GM06990 (cell line): ENCODE data around the gene SLC35E4.
"Not testable (repeated sequence)": the region's sequence is repeated elsewhere in the genome, so short reads cannot be mapped to it uniquely, and the experiment has no call there.

Source experiments
- DNase-seq: peaks from one replicate; pipeline ENCODE4 v3.0.0-alpha.2; 2011; ENCODE audit not compliant: insufficient read length; ENCODE audit errors: extremely low read depth
- H3K27me3 ChIP-seq: replicated peaks from 2 replicates; pipeline ENCODE4 v1.6.0; 2011; ENCODE audit warnings: low read length; ENCODE audit not compliant: control insufficient read depth, insufficient read depth
- H3K36me3 ChIP-seq: 2 replicates; pipeline ENCODE4 v1.5.1; 2011; ENCODE audit warnings: low read length; ENCODE audit not compliant: control insufficient read depth, insufficient read depth
- H3K4me3 ChIP-seq: replicated peaks from 2 replicates; pipeline ENCODE4 v1.5.1; 2011; ENCODE audit warnings: low read depth, mild to moderate bottlenecking, control low read depth, low read length
- CTCF ChIP-seq: IDR thresholded peaks from 2 replicates; pipeline ENCODE4 v1.5.1; 2011; ENCODE audit warnings: low read length, control low read depth, mild to moderate bottlenecking, inconsistent platforms; ENCODE audit not compliant: insufficient read depth, poor library complexity, severe bottlenecking

Gene SLC35E4

GRCh38 chr22:30671071-30671470 is 35.5 kb downstream of the SLC35E4 start:
- no peak for TF ChIP-seq CTCF
- Histone ChIP-seq H3K27me3 (no peaks in the 10 kb centered on the region), H3K36me3 (no peaks in the 10 kb centered on the region), H3K4me3 (no peak overlapping the region)
- DNase-seq: no peak

GRCh38 chr22:30673136-30673535 is 37.6 kb downstream of the SLC35E4 start:
- no peak overlapping the region for H3K4me3 ChIP-seq
- no peaks in the 10 kb centered on the region for H3K27me3 ChIP-seq
- no peak for DNase-seq
- H3K36me3 ChIP-seq: no peaks in the 10 kb centered on the region
- TF ChIP-seq CTCF: no peak

GRCh38 chr22:30674482-30674881 is 38.9 kb downstream of the SLC35E4 start:
- no peaks in the 10 kb centered on the region for H3K27me3 ChIP-seq
- no peak for TF ChIP-seq CTCF
- H3K36me3 ChIP-seq: no peaks in the 10 kb centered on the region
- H3K4me3 ChIP-seq: no peak overlapping the region
- DNase-seq: no peak

GRCh38 chr22:30675436-30675835 is 39.9 kb downstream of the SLC35E4 start:
- H3K27me3 ChIP-seq: no peaks in the 10 kb centered on the region
- no peak overlapping the region for H3K4me3 ChIP-seq
- TF ChIP-seq CTCF: no peak
- no peaks in the 10 kb centered on the region for H3K36me3 ChIP-seq
- DNase-seq: no peak

GRCh38 chr22:30676565-30676964 is 41.0 kb downstream of the SLC35E4 start:
- H3K36me3 ChIP-seq, H3K4me3 ChIP-seq, H3K27me3 ChIP-seq, DNase-seq: not testable (repeated sequence)

- not testable (repeated sequence) for H3K27me3 ChIP-seq, H3K4me3 ChIP-seq, H3K36me3 ChIP-seq, DNase-seq
Measured at GRCh38 chr22:30679895-30680690, 44.5 kb downstream of the SLC35E4 start.
